Left hindlimb (tissue), 1 donor: ENCODE measurements around the gene AAGAB.
"Not testable (repeated sequence)": the region's sequence is repeated elsewhere in the genome, so short reads cannot be mapped to it uniquely, and the experiment has no call there.

Experiments
- DNase-seq: peaks from one replicate; pipeline ENCODE4 v3.0.0-alpha.2; 2018

Gene AAGAB

GRCh38 chr15:67253101-67253500, 1.4 kb downstream of the AAGAB start:
- no peak for DNase-seq

- no peak for DNase-seq
These were observed 3.1 kb downstream of the AAGAB start for GRCh38 chr15:67251318-67251717.

- no peak for DNase-seq
These were observed 4.6 kb downstream of the AAGAB start for GRCh38 chr15:67249830-67250229.

GRCh38 chr15:67248011-67248505, 6.4 kb downstream of the AAGAB start:
- no peak for DNase-seq

- not testable (repeated sequence) for DNase-seq
These were observed 7.9 kb downstream of the AAGAB start for GRCh38 chr15:67246606-67247005.

- no peak for DNase-seq
These were observed 9.4 kb downstream of the AAGAB start for GRCh38 chr15:67244971-67245478.

- DNase-seq = no peak
These were observed 11.8 kb downstream of the AAGAB start for GRCh38 chr15:67242708-67243111.

GRCh38 chr15:67241132-67241855, 13.2 kb downstream of the AAGAB start:
- no peak for DNase-seq

- no peak for DNase-seq
These were observed 14.0 kb downstream of the AAGAB start for GRCh38 chr15:67240235-67241131.

- no peak for DNase-seq
These were observed 21.9 kb downstream of the AAGAB start for GRCh38 chr15:67232591-67232990.

GRCh38 chr15:67230504-67230903, 24.0 kb downstream of the AAGAB start:
- DNase-seq = no peak

- DNase-seq = no peak
These were observed 26.2 kb downstream of the AAGAB start for GRCh38 chr15:67228286-67228685.

GRCh38 chr15:67227846-67228245, 26.6 kb downstream of the AAGAB start:
- DNase-seq = no peak

GRCh38 chr15:67227431-67227830, 27.0 kb downstream of the AAGAB start:
- DNase-seq = no peak

- DNase-seq = no peak
These were observed 29.1 kb downstream of the AAGAB start for GRCh38 chr15:67225336-67225735.

- DNase-seq = no peak
These were observed 29.6 kb downstream of the AAGAB start for GRCh38 chr15:67224889-67225288.

GRCh38 chr15:67219288-67219687, 35.2 kb downstream of the AAGAB start:
- no peak for DNase-seq

- DNase-seq = no peak
These were observed 36.0 kb downstream of the AAGAB start for GRCh38 chr15:67218428-67218827.

- DNase-seq = no peak
These were observed 37.6 kb downstream of the AAGAB start for GRCh38 chr15:67216859-67217258.

GRCh38 chr15:67215102-67215501, 39.4 kb downstream of the AAGAB start:
- DNase-seq = no peak

GRCh38 chr15:67212684-67213367, 41.6 kb downstream of the AAGAB start:
- no peak for DNase-seq

- DNase-seq = no peak
These were observed 43.8 kb downstream of the AAGAB start for GRCh38 chr15:67210555-67211168.

GRCh38 chr15:67208396-67208795, 46.1 kb downstream of the AAGAB start:
- DNase-seq = no peak
